ENCODE data around the gene CEP19.

DNA sequence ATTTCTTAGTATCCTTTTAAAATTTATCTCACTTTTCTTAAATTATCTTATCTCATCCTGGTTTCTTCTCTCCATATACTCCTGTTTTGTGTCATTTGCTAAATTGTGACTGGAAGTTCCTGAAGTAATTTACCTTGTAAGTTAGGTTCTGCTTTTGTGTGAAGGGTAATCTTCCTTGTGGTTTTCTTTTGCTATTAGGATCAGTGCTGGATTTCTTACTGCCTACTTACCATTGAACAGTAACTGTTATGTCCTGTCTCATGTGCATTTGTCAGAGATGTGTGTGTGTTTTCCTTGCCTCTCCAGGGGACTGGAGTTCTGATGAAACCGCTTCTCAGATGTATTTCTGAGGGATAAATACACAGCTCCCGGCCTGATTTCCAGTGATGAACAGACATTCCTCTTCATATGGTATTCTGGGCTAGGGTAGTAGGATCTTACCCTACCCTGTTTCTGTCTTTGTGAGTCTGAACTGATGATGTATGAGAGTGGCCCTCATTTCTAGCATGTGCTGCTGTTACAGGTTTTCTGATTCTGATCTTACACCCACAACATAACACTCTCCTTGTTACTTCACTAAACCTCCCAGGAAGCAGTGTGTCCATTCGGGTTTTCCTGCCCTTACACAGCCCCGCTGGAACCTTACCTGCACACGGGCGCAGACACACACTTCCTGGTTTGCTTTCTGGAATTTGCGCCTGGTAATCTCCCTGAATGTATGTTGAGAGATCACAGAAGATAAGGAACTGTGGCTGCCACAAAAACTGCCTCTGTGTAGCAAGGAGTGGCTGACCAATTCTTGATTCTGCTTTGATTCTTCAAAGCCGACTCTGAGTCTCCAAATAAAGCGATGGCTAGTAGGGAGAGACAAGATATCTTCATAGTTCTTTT, 42.3 kb upstream of the CEP19 start:
- TF ChIP-seq, protein P1, sequence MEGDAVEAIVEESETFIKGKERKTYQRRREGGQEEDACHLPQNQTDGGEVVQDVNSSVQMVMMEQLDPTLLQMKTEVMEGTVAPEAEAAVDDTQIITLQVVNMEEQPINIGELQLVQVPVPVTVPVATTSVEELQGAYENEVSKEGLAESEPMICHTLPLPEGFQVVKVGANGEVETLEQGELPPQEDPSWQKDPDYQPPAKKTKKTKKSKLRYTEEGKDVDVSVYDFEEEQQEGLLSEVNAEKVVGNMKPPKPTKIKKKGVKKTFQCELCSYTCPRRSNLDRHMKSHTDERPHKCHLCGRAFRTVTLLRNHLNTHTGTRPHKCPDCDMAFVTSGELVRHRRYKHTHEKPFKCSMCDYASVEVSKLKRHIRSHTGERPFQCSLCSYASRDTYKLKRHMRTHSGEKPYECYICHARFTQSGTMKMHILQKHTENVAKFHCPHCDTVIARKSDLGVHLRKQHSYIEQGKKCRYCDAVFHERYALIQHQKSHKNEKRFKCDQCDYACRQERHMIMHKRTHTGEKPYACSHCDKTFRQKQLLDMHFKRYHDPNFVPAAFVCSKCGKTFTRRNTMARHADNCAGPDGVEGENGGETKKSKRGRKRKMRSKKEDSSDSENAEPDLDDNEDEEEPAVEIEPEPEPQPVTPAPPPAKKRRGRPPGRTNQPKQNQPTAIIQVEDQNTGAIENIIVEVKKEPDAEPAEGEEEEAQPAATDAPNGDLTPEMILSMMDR (optimal IDR thresholded peaks at IDR 0.05 in 1 of 3, IDR thresholded peaks at IDR 0.05 in 1 of 3, conservative IDR thresholded peaks at IDR 0.05 in 1 of 3; ENCODE audit: extremely low read depth in 1 of 3, insufficient read depth in 2 of 3, low read length in 3 of 3) = no peak
- TF ChIP-seq EZH2 (IDR thresholded peaks at IDR 0.05; ENCODE audit: low read length) = no peak

All from keratinocyte (primary cell).